ENCODE measurements around the gene SYT11. TPM values are rescaled to one million over a fixed set of nuclear protein-coding genes. Genes with fewer than 3 reads are reported as not detected.

Gene SYT11
- total RNA-seq, result 27.4 and 47.5 TPM in 2 replicates

- DNase-seq (ENCODE audit: low read depth), result peak; percentile 96
- peak within 1 kb of the TSS; percentile 55 for H3K4me3 ChIP-seq (ENCODE audit: low read depth, low read length)
- no peak for TF ChIP-seq CTCF (IDR thresholded peaks at IDR 0.05; ENCODE audit: insufficient read depth, low read depth, low read length)
These were observed at the start of gene SYT11 for GRCh38 chr1:155859234-155859829. Gene SYT11 (plus strand): TSS chr1:155859567. CDS start chr1:155859762, 195 bp downstream.

GRCh38 chr1:155812878-155813277, 46.5 kb upstream of the SYT11 start:
- no peak for TF ChIP-seq CTCF (IDR thresholded peaks at IDR 0.05; ENCODE audit: insufficient read depth, low read depth, low read length)
- no peak for DNase-seq (ENCODE audit: low read depth)
- no peak overlapping the region for H3K4me3 ChIP-seq (ENCODE audit: low read depth, low read length)

GRCh38 chr1:155813672-155814071, 45.7 kb upstream of the SYT11 start:
- TF ChIP-seq CTCF (IDR thresholded peaks at IDR 0.05; ENCODE audit: insufficient read depth, low read depth, low read length), result no peak
- DNase-seq (ENCODE audit: low read depth), result no peak
- no peak overlapping the region for H3K4me3 ChIP-seq (ENCODE audit: low read depth, low read length)

GRCh38 chr1:155816351-155816750, 43.0 kb upstream of the SYT11 start:
- no peak overlapping the region for H3K4me3 ChIP-seq (ENCODE audit: low read depth, low read length)
- DNase-seq (ENCODE audit: low read depth), result no peak
- no peak for TF ChIP-seq CTCF (IDR thresholded peaks at IDR 0.05; ENCODE audit: insufficient read depth, low read depth, low read length)

- no peak for DNase-seq (ENCODE audit: low read depth)
- H3K4me3 ChIP-seq (ENCODE audit: low read depth, low read length), result no peak overlapping the region
- TF ChIP-seq CTCF (IDR thresholded peaks at IDR 0.05; ENCODE audit: insufficient read depth, low read depth, low read length), result no peak
These were observed 31.9 kb upstream of the SYT11 start for GRCh38 chr1:155827450-155827849.

- DNase-seq (ENCODE audit: low read depth), result no peak
- TF ChIP-seq CTCF (IDR thresholded peaks at IDR 0.05; ENCODE audit: insufficient read depth, low read depth, low read length), result no peak
- no peak overlapping the region for H3K4me3 ChIP-seq (ENCODE audit: low read depth, low read length)
These were observed 27.9 kb upstream of the SYT11 start for GRCh38 chr1:155831279-155831976.

Measured in fibroblast of villous mesenchyme (primary cell).